ENCODE data around the gene SEPTIN11.
"Not testable (repeated sequence)": the region's sequence is repeated elsewhere in the genome, so short reads cannot be mapped to it uniquely, and the experiment has no call there.

The SEPTIN11 gene

GRCh38 chr4:76952071-76952470, 2.5 kb downstream of the SEPTIN11 start:
- DNase-seq (ENCODE audit: low read depth): no peak

DNA sequence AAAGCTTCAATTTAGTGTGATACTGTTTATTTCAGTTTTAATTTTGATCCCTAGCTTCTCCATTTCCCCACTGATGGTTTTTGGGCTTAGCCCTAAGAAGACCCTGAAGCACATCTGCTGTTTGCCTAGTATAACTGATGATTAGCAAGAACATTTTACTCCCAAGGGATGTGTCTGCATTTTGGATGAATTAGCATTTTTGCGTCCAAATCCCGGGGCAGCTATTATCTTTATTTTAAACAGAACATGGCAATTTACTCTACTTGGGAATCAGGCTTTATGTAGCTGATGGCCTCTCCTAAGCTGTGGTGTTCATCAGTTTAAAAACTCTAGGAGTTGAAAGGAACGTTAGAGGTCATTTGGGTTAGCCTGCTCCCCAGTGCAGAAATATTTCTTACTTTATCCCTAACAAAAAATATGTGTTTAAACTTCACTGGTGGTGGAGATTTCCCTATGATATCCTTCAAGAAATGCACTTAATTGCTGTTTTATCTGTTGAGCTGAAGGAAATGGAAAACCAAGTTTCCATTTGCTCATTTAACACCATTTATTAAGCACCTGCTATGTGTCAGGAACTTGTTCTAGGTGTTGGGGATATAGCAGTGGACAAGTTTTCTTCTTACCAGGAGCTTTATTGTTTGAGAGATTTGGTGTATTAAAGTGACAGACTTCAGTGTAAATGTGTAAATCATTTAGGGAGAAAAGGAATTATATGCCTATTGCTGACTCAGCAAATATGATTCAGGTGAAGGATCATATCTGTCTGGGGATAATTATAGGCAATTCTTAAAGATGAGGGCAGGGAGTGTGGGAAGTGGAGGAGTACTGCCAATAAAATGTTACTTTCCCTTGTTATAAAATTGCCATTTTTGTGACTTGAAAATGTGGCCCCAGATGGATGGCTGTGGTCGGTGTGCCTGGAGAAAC, 3.4 kb downstream of the SEPTIN11 start:
- no peak for DNase-seq (ENCODE audit: low read depth)

GRCh38 chr4:76953956-76954355, 4.4 kb downstream of the SEPTIN11 start:
- DNase-seq (ENCODE audit: low read depth): no peak

GRCh38 chr4:76954489-76954888, 4.9 kb downstream of the SEPTIN11 start:
- DNase-seq (ENCODE audit: low read depth): no peak

DNA sequence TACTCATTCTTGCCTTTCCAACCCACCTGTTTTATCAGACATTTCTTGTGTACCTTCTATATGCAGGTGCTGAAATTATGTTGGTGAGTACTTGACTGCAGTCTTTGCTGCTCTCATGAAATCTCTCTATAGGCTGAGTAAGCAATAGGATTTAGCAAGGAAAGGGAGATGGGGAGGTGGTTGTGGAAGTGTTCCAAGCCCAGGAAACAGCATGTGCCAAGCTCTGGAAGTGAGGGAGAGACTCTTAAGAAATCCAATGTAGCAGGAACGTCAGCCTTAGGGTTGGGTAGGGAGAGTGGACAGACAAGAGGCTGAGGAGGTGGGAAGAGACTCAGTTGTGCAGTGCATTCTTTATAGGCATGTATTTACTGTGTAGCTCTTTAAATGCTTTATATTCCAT, 5.6 kb downstream of the SEPTIN11 start:
- DNase-seq (ENCODE audit: low read depth): no peak

- no peak for DNase-seq (ENCODE audit: low read depth)
These were observed 7.6 kb downstream of the SEPTIN11 start for GRCh38 chr4:76957004-76957738.

DNA sequence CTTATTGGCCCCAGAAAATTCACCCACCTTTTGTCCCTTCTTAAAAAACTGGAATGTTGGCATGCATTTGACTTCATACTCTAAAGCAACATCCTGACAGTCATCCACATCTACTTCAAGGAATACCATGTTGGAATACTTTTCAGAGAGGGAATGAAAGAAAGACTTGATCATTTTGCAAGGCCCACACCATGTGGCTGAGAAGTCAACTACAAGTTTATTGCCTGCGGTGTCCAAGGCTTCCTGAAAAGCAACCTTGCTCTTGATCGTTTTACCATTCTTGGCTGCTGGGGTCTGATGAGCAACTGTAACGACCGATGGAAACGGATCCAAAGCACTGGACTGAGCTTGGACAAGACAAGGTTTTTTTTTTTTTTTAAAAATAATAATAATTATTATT, 9.3 kb downstream of the SEPTIN11 start:
- DNase-seq (ENCODE audit: low read depth): no peak

GRCh38 chr4:76960014-76960413, 10.5 kb downstream of the SEPTIN11 start:
- no peak for DNase-seq (ENCODE audit: low read depth)

GRCh38 chr4:76962406-76963130, 13.0 kb downstream of the SEPTIN11 start:
- no peak for DNase-seq (ENCODE audit: low read depth)

DNA sequence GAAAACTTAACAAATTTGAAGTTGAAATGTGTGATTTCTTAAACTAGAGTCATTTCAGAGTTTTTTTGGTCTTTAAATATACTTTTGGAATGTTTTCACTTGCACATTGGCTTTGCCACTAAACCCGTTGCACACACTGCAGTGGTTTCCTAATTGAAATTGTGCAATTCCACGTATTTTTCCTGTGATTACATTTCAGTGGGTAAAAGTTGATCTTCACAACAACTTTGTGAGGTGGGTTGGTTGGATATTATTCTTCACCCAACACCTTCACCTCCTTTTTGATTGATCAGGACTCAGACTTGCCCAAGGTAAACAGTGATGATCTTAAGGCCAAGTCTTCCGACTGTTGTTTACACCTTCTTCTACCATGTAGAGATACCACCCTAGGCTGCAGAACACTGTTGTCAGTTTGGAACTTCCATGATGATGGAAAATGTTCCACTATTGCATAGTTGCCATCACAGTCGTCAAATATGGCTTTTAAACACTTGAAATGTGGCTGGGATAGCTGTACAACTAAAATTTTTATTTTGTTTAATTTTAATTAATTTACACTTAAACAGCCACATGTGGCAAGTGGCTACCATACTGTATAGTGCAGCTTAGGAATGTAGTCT, 13.7 kb downstream of the SEPTIN11 start:
- DNase-seq (ENCODE audit: low read depth): no peak

GRCh38 chr4:76963927-76964326, 14.4 kb downstream of the SEPTIN11 start:
- DNase-seq (ENCODE audit: low read depth): not testable (repeated sequence)

- DNase-seq (ENCODE audit: low read depth): no peak
These were observed 15.2 kb downstream of the SEPTIN11 start for GRCh38 chr4:76964769-76965168.

DNA sequence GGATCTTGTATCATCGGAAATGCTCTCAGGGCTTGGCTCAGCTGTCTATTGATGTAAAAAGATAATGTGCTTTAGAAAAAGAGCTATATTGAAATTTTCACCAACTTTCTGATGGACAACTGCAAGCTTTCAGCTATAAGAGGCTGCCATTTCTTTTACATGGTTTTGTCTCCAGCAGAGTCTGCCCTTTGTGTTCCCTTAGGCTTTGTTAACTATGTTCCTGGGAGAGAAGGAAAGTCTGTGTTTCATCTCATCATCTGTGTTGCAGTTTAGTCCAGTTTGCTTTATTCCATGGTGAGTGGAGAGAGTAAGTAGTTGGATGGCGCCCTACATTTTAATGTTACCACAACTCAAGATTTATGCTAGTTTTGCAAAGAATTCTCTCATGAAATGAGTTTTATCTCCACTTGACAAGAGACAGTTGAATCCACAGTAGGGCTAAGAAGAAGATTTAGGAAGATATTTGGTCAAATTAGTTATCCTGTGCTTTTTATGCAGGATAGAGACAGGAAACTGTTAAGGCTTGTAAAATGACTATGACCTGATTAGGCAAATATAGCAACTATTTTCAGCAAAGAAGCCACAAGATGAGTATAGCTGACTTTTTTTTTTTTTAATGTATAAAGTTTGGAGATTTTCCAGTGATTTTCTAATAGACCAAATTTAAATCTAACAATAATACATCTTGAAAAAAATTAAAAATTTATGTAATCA, 16.5 kb downstream of the SEPTIN11 start:
- no peak for DNase-seq (ENCODE audit: low read depth)

DNA sequence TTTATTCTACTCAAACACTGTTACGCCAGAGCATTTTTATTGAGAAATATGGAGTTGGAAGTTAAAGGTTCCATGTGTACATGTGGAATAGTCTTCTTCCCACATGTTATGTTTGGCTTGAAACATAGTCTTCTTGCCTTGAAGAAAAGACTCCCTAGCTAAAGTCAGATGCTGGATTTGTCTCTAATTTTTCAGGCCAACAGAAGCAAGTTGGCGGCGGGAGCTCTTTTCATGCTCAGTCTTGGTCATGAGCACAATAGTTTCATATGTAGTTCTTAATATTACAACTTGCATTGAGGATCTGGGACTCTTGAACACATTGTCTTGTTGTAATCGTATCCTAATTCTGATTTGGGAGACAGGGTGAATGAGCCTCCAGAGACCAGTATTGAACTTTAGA, 19.4 kb downstream of the SEPTIN11 start:
- no peak for DNase-seq (ENCODE audit: low read depth)

DNA sequence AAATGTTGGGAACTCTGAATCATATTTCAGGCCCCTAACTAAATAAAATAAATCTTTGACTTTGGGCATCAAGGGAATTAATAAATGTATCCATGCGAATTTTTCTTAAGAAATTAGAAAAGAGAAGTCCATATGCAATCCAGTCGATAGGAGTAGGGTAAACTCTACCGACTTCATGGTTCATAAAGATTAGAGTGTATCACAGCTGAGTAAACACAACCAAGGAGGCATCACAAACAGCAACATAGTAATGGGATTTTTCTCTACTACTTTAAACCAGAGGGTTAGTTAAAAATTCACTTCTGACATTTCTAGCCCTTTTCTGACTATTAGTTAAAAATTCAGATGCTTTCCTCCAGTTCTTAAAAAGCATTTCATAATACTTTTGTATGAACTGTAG, 19.9 kb downstream of the SEPTIN11 start:
- no peak for DNase-seq (ENCODE audit: low read depth)

- no peak for DNase-seq (ENCODE audit: low read depth)
These were observed 20.5 kb downstream of the SEPTIN11 start for GRCh38 chr4:76969941-76970529.

DNA sequence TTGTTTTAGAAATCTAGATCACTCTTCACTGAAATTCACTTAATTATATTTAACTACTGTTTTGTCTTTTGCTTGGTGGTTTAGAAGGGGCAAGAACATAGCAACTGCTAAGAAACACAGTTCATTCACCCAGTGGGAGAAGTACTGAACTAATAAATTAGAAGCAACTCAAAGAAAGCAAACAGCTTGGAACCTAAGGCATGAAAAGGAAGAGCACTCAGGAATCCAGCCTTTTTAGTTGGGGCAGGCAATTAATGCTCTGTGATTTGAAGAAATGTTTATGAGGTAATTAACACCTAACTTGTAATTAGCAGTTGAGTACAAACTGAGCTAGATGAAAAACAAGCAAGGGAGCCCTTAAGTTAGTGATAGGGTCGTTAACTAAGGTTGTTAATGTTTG, 22.8 kb downstream of the SEPTIN11 start:
- DNase-seq (ENCODE audit: low read depth): no peak

DNA sequence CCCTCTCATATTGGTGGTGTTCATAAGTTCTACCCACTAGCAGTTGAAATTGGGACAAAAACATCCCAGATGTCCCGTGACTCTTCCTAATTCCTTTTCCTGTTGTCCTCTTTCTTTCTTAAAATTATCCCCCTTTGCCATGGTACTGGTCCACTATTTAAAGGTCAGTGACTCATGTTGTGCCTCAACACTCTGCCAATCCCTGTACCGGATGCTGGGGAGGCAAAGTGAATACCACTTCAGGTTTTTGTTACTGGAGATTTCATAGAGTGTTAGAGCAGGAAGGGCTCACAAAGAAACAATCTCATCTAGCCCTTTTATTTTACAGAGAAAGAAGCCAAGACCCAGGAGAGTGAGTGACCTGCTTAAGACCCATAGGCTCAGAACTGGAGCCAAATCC, 24.6 kb downstream of the SEPTIN11 start:
- DNase-seq (ENCODE audit: low read depth): no peak

DNA sequence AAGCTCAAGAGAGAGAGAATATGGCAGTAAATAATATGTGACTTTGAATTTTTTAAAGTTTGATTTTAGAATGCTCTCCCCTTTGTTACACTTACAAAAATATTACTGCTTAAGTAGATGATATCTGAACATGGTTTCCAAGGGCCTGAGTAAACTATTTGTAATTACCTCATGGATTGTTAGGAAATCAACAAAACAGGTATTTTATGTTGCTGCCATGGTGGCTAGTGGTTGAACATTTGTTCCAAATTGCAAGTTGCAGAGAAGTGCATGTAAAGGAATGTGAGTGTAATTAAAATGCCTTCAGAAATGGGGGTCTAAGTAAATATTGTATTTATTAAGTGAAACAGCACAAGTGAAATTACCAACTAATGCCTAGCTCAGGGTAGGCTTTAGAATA, 27.6 kb downstream of the SEPTIN11 start:
- DNase-seq (ENCODE audit: low read depth): no peak

GRCh38 chr4:76977736-76978350, 28.3 kb downstream of the SEPTIN11 start:
- no peak for DNase-seq (ENCODE audit: low read depth)

GRCh38 chr4:76979236-76979635, 29.7 kb downstream of the SEPTIN11 start:
- no peak for DNase-seq (ENCODE audit: low read depth)
